Glutamatergic neuron (in vitro differentiated cells): ENCODE measurements around the gene CLPTM1L. TPM values are rescaled to one million over a fixed set of nuclear protein-coding genes. Genes with fewer than 3 reads are reported as not detected.

ENCODE experiments used
- DNase-seq: peaks from one replicate; pipeline ENCODE4 v3.0.0; 2022
- H3K27ac Mint-ChIP-seq: one replicate; pipeline ENCODE4 v1.8.0; 2020; ENCODE audit warnings: mild to moderate bottlenecking, mixed read lengths, inconsistent platforms; ENCODE audit not compliant: unreplicated experiment
- H3K27me3 Mint-ChIP-seq: one replicate; pipeline ENCODE4 v1.8.0; 2020; ENCODE audit warnings: mild to moderate bottlenecking, moderate library complexity, mixed read lengths, inconsistent platforms; ENCODE audit not compliant: unreplicated experiment
- H3K36me3 Mint-ChIP-seq: one replicate; pipeline ENCODE4 v1.8.0; 2020; ENCODE audit warnings: mild to moderate bottlenecking, mixed read lengths, inconsistent platforms; ENCODE audit not compliant: unreplicated experiment
- H3K4me1 Mint-ChIP-seq: one replicate; pipeline ENCODE4 v1.8.0; 2020; ENCODE audit warnings: mild to moderate bottlenecking, low read depth, mixed read lengths, inconsistent platforms; ENCODE audit not compliant: unreplicated experiment
- H3K4me3 Mint-ChIP-seq: one replicate; pipeline ENCODE4 v1.8.0; 2020; ENCODE audit warnings: mild to moderate bottlenecking, mixed read lengths, inconsistent platforms; ENCODE audit not compliant: unreplicated experiment
- H3K9me3 Mint-ChIP-seq: one replicate; pipeline ENCODE4 v1.8.0; 2020; ENCODE audit warnings: mild to moderate bottlenecking, moderate library complexity, mixed read lengths, inconsistent platforms; ENCODE audit not compliant: unreplicated experiment
- CTCF ChIP-seq: fragments of 200-600 bp; sonication (generic); IDR thresholded peaks from one replicate; pipeline ENCODE4 v1.5.0; 2021; ENCODE audit not compliant: partially characterized antibody, unreplicated experiment
- total RNA-seq: library from RNA; stranded (reverse); fragmentation: NEBNext Ultra II Directional; extraction: Animal tissue kit (Norgen Biotek cat#: 25700); gene quantifications from one replicate; pipeline ENCODE4 v1.2.1, GENCODE V29; 2021; ENCODE audit not compliant: unreplicated experiment

CLPTM1L gene
- total RNA-seq, 1 donor from 2014 or later: 95.2 TPM

- Mint-ChIP-seq H3K36me3 (peaks cover 3% of the 10 kb centered on the region), H3K9me3 (peaks cover 7% of the 10 kb centered on the region), H3K4me3 (no peak overlapping the region), H3K27me3 (peaks cover 7% of the 10 kb centered on the region), H3K27ac (no peak overlapping the region), H3K4me1 (peaks cover 11% of the 10 kb centered on the region)
- DNase-seq: no peak
- TF ChIP-seq CTCF: no peak
Observed at GRCh38 chr5:1320436-1321344, 24.2 kb downstream of the CLPTM1L start.

GRCh38 chr5:1319436-1320256, 25.3 kb downstream of the CLPTM1L start:
- H3K27ac Mint-ChIP-seq: no peak overlapping the region
- DNase-seq: no peak
- peaks cover 13% of the 10 kb centered on the region for H3K4me1 Mint-ChIP-seq
- H3K4me3 Mint-ChIP-seq: no peak overlapping the region
- H3K9me3 Mint-ChIP-seq: peaks cover 7% of the 10 kb centered on the region
- peaks cover 6% of the 10 kb centered on the region for H3K27me3 Mint-ChIP-seq
- peaks cover 3% of the 10 kb centered on the region for H3K36me3 Mint-ChIP-seq
- peak; percentile 17 for TF ChIP-seq CTCF

GRCh38 chr5:1318659-1319251, 26.1 kb downstream of the CLPTM1L start:
- H3K27me3 Mint-ChIP-seq: peaks cover 4% of the 10 kb centered on the region
- H3K9me3 Mint-ChIP-seq: peaks cover 7% of the 10 kb centered on the region
- peaks cover 3% of the 10 kb centered on the region for H3K36me3 Mint-ChIP-seq
- peaks cover 13% of the 10 kb centered on the region for H3K4me1 Mint-ChIP-seq
- no peak overlapping the region for H3K4me3 Mint-ChIP-seq
- no peak overlapping the region for H3K27ac Mint-ChIP-seq
- DNase-seq: no peak
- no peak for TF ChIP-seq CTCF

GRCh38 chr5:1317921-1318565, 26.9 kb downstream of the CLPTM1L start:
- Mint-ChIP-seq H3K27me3 (peaks cover 4% of the 10 kb centered on the region), H3K27ac (no peak overlapping the region), H3K36me3 (peaks cover 3% of the 10 kb centered on the region), H3K4me1 (peaks cover 13% of the 10 kb centered on the region), H3K9me3 (peaks cover 7% of the 10 kb centered on the region), H3K4me3 (no peak overlapping the region)
- DNase-seq: no peak
- TF ChIP-seq CTCF: no peak
